Panc1 (cell line): Measurements from ENCODE around the gene KANSL3. TPM values are rescaled to one million over a fixed set of nuclear protein-coding genes. Genes with fewer than 3 reads are reported as not detected.

Source experiments
- ATAC-seq: fragments of 200-7000 bp; cut with Tn5 transposase; 2 replicates; pipeline ENCODE4 v1.9.1; 2020; ENCODE audit warnings: mild to moderate bottlenecking, moderate library complexity
- BruUV-seq: library from RNA; stranded (reverse); fragments of 400-500 nt; replicated peaks from 2 replicates; lab custom pipeline; 2021; lab: Mats Ljungman, UMichigan
- CTCF ChIA-PET: fragments of 300-600 bp; sonication (Branson Sonifier 250); formaldehyde crosslinking; loops from one replicate; lab custom pipeline; 2022; ENCODE audit warnings: antibody characterized with exemption; lab: Charles Lee
- POLR2A ChIA-PET: fragments of 300-600 bp; sonication (Branson Sonifier 250); formaldehyde crosslinking; loops from one replicate; lab custom pipeline; 2022; ENCODE audit warnings: antibody characterized with exemption; lab: Charles Lee
- DNase-seq: peaks from one replicate; pipeline ENCODE4 v3.0.0-alpha.2; 2010; ENCODE audit warnings: low read depth, low spot score
- H3K27ac ChIP-seq: 2 replicates; pipeline ENCODE4 v1.5.1; 2011; ENCODE audit warnings: mild to moderate bottlenecking, low read length, inconsistent platforms
- H3K27me3 ChIP-seq: fragments of 200-500 bp; sonication (Bioruptor generic); 2 replicates; pipeline ENCODE4 v1.6.0; 2014; ENCODE audit warnings: low read length, inconsistent platforms; ENCODE audit not compliant: control insufficient read depth, insufficient read depth
- H3K36me3 ChIP-seq: fragments of 200-500 bp; sonication (Bioruptor generic); 2 replicates; pipeline ENCODE4 v1.5.1; 2014; ENCODE audit warnings: inconsistent platforms, mild to moderate bottlenecking, low read length, moderate library complexity; ENCODE audit not compliant: control insufficient read depth, insufficient read depth
- H3K4me1 ChIP-seq: 2 replicates; pipeline ENCODE4 v1.5.1; 2011; ENCODE audit warnings: inconsistent platforms, mild to moderate bottlenecking, low read length, moderate library complexity; ENCODE audit not compliant: control insufficient read depth, insufficient read depth
- H3K4me3 ChIP-seq, 2 experiments: 2 replicates each; pipeline ENCODE4 v1.5.1; 2011 to 2012; ENCODE audit warnings: low read depth in 2 of 2, low read length in 2 of 2, mild to moderate bottlenecking in 2 of 2, inconsistent platforms in 1 of 2, moderate library complexity in 1 of 2
- H3K9me3 ChIP-seq: fragments of 200-500 bp; sonication (Bioruptor generic); 2 replicates; pipeline ENCODE4 v1.5.1; 2014; ENCODE audit warnings: low read depth, mild to moderate bottlenecking, inconsistent platforms, low read length, moderate library complexity; ENCODE audit not compliant: control insufficient read depth, insufficient read depth
- POLR2AphosphoS5 ChIP-seq: IDR thresholded peaks from 2 replicates; pipeline ENCODE4 v1.6.1; 2012; ENCODE audit warnings: mild to moderate bottlenecking, low read depth, low read length, moderate library complexity
- SIN3A ChIP-seq: IDR thresholded peaks from 2 replicates; pipeline ENCODE4 v1.6.1; 2012; ENCODE audit warnings: low read depth, mild to moderate bottlenecking, low read length, moderate library complexity, borderline replicate concordance; ENCODE audit not compliant: insufficient read depth
- TCF7L2 ChIP-seq: IDR thresholded peaks from 2 replicates; pipeline ENCODE4 v1.6.1; 2011; ENCODE audit warnings: mild to moderate bottlenecking, low read depth, low read length, inconsistent platforms
- in situ Hi-C: cut with HindIII; loops from 2 replicates; pipeline ENCODE4 v1.10.0; 2016; ENCODE audit warnings: low sequenced_read_pairs, low pct_unique_long_range_greater_than_20kb
- intact Hi-C: fragments of 100-400 bp; cut with micrococcal nuclease; formaldehyde crosslinking; loops from one replicate; pipeline ENCODE4 v1.10.0; 2022; ENCODE audit not compliant: unreplicated experiment
- total RNA-seq: library from RNA; stranded (reverse); gene quantifications from one replicate; pipeline ENCODE4 v1.2.1, GENCODE V29; 2021; ENCODE audit not compliant: unreplicated experiment
- TF ChIP-seq, protein P1 (sequence below), 2 experiments: IDR thresholded peaks; 2 replicates each; pipeline ENCODE4 v1.6.1; 2011 to 2012; ENCODE audit warnings: low read depth in 2 of 2, control low read depth in 1 of 2, low read length in 1 of 2, mild to moderate bottlenecking in 1 of 2, moderate library complexity in 1 of 2; ENCODE audit not compliant: insufficient read depth in 1 of 2
- TF ChIP-seq, protein P2 (sequence below): fragments of 450-650 bp; IDR thresholded peaks from 2 replicates; pipeline ENCODE4 v1.5.1; 2017; ENCODE audit warnings: mild to moderate bottlenecking

Gene KANSL3
- total RNA-seq, 1 experiment from 2014 or later, result 50.3 TPM

DNA sequence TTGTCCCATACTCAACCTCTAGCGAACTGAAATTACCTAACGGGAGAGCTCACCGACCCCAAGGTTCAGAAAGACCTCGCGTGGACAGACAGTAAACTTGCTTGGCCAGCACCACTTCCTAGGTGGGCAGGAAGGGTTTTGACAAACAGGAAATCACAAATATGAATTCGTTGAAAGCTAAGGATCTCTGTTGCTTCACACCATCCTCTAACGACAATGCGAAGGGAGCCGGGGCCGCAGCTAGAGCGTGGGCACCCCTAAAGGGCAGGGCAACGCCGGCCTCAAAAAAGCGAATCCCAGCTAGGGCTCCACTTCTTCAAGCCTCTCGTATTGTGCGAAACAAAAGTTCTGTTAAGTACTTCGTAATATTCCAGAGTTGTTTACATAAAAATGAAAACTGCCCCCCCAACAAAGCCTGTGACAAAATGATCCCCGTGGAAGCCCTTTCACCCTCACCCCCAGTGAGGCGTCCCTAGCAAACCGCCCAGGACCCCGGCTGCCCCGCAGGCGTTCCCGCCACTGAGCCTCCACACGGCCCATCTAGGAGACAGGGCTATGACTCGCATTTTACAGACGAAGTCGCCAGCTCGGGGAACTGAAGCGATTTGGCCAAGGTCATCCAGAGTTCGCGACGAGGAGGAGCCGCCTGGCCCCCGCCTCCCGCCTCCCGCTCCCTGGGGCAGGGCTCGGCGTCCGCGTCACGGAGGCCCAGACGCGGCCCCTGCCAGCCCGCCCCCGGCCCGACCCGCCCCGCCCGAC, 548 bp downstream of the KANSL3 start:
- no TSS peak for BruUV-seq
- Histone ChIP-seq H3K27me3 (no peaks in the 10 kb centered on the region), H3K4me3 (peak overlapping the region; percentile 76 to 86), H3K4me1 (peaks cover 10% of the 10 kb centered on the region), H3K36me3 (peaks cover 5% of the 10 kb centered on the region; the same call in 1 of the 2 replicates), H3K27ac (peak overlapping the region; percentile 90), H3K9me3 (no peaks in the 10 kb centered on the region)
- ATAC-seq (peak; percentile 95), DNase-seq (no peak)
- TF ChIP-seq POLR2AphosphoS5, result no peak
- TF ChIP-seq TCF7L2, result no peak; the same call in 1 of the 2 replicates
- TF ChIP-seq, protein P1, sequence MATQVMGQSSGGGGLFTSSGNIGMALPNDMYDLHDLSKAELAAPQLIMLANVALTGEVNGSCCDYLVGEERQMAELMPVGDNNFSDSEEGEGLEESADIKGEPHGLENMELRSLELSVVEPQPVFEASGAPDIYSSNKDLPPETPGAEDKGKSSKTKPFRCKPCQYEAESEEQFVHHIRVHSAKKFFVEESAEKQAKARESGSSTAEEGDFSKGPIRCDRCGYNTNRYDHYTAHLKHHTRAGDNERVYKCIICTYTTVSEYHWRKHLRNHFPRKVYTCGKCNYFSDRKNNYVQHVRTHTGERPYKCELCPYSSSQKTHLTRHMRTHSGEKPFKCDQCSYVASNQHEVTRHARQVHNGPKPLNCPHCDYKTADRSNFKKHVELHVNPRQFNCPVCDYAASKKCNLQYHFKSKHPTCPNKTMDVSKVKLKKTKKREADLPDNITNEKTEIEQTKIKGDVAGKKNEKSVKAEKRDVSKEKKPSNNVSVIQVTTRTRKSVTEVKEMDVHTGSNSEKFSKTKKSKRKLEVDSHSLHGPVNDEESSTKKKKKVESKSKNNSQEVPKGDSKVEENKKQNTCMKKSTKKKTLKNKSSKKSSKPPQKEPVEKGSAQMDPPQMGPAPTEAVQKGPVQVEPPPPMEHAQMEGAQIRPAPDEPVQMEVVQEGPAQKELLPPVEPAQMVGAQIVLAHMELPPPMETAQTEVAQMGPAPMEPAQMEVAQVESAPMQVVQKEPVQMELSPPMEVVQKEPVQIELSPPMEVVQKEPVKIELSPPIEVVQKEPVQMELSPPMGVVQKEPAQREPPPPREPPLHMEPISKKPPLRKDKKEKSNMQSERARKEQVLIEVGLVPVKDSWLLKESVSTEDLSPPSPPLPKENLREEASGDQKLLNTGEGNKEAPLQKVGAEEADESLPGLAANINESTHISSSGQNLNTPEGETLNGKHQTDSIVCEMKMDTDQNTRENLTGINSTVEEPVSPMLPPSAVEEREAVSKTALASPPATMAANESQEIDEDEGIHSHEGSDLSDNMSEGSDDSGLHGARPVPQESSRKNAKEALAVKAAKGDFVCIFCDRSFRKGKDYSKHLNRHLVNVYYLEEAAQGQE (IDR thresholded peaks at IDR 0.05; ENCODE audit: insufficient read depth in 1 of 2, low read depth in 2 of 2, low read length in 1 of 2), result no peak
- TF ChIP-seq, protein P2, sequence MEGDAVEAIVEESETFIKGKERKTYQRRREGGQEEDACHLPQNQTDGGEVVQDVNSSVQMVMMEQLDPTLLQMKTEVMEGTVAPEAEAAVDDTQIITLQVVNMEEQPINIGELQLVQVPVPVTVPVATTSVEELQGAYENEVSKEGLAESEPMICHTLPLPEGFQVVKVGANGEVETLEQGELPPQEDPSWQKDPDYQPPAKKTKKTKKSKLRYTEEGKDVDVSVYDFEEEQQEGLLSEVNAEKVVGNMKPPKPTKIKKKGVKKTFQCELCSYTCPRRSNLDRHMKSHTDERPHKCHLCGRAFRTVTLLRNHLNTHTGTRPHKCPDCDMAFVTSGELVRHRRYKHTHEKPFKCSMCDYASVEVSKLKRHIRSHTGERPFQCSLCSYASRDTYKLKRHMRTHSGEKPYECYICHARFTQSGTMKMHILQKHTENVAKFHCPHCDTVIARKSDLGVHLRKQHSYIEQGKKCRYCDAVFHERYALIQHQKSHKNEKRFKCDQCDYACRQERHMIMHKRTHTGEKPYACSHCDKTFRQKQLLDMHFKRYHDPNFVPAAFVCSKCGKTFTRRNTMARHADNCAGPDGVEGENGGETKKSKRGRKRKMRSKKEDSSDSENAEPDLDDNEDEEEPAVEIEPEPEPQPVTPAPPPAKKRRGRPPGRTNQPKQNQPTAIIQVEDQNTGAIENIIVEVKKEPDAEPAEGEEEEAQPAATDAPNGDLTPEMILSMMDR, result no peak
- no peak for TF ChIP-seq SIN3A
- CTCF ChIA-PET, result no interaction called here
- in situ Hi-C loops, result no loop called here
- POLR2A ChIA-PET, result no interaction called here
- intact Hi-C loops, result no loop called here

DNA sequence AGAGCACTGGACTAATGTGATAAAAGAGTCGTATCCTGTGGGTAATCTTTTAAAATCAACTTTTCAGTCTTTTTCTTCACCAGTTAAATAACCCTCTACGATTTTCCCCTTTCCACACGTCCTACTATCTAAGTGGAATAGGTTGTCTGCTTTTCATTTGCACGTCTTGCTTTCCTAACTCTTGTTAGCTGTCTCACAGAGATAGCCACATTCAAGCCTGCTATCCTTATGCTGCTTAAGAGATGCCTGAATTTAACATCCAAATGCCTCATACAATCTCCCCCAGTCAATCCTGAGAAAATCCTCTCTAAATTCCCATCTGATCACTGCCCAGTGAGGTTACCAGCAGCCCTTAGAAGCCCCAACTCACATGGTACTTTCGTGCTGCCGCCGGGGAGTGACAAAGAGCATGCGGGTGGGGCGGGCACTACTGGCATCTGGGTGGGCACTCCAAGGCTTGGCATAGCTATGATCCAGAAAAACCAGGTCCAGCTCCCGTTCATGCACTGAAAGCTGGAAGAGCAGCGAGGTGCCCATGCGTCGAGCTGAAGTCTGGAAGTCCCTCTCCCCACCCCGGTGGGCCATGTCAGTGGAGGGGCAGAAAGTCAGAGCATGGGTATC, 1.5 kb downstream of the KANSL3 start:
- H3K27ac ChIP-seq, result peak overlapping the region; percentile 90
- DNase-seq, result no peak

More for the DNA sequence above, 1.5 kb downstream of the KANSL3 start:
- intact Hi-C loops (no loop called here), in situ Hi-C loops (no loop called here)
- Histone ChIP-seq H3K36me3 (peaks cover 5% of the 10 kb centered on the region; the same call in 1 of the 2 replicates), H3K9me3 (no peaks in the 10 kb centered on the region), H3K4me3 (peak overlapping the region; percentile 76 to 86), H3K4me1 (peaks cover 10% of the 10 kb centered on the region), H3K27me3 (no peaks in the 10 kb centered on the region)
- TF ChIP-seq SIN3A (no peak), POLR2AphosphoS5 (no peak), TCF7L2 (no peak)
- TF ChIP-seq, protein P1 (IDR thresholded peaks at IDR 0.05; ENCODE audit: insufficient read depth in 1 of 2, low read depth in 2 of 2, low read length in 1 of 2), result no peak
- TF ChIP-seq, protein P2, result no peak
- ATAC-seq, result no peak
- POLR2A ChIA-PET, result no interaction called here
- CTCF ChIA-PET, result no interaction called here
- no TSS peak for BruUV-seq
